HG03520 (cell line): ENCODE results near the gene PLCB3.

Source experiments
- ATAC-seq: cut with Tn5 transposase; IDR thresholded peaks from one replicate; pipeline ENCODE4 v1.9.1; 2021; ENCODE audit warnings: mild to moderate bottlenecking, moderate library complexity; ENCODE audit not compliant: unreplicated experiment

The PLCB3 gene

DNA sequence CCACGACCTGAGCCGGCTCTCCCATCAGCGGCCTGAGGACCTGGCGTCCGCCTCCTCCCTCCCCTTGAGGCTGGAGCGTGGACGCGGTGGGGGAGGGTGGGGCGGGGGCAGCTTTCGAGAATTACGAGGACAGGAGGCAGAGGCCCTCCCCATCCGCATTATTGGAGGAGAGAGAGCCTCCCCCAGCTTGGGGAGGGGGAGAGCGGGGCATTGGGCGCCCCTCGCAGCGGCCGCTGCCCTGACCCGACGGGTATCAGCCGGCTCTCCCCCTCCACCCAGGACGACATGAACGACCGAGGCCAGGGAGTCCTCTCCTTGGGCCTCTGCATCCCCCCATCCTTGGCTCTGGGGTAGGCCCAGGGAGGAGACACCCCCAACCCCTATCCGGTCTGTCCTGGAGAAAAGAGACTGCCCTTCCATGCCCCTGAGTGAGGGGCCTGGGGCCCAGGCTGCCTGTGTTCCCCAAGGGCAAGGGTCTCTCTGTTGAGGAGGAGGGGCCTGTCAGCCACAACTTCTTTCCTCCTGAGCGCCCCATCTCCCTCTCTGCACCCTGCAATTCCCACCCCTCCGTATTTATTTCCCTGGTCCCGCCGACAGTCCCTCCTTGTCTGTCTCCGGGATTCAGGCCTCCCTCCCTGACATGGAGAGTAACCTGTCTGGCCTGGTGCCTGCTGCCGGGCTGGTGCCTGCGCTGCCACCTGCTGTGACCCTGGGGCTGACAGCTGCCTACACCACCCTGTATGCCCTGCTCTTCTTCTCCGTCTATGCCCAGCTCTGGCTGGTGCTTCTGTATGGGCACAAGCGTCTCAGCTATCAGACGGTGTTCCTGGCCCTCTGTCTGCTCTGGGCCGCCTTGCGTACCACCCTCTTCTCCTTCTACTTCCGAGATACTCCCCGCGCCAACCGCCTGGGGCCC lies 34.8 kb downstream of the PLCB3 start:
- ATAC-seq: no peak

DNA sequence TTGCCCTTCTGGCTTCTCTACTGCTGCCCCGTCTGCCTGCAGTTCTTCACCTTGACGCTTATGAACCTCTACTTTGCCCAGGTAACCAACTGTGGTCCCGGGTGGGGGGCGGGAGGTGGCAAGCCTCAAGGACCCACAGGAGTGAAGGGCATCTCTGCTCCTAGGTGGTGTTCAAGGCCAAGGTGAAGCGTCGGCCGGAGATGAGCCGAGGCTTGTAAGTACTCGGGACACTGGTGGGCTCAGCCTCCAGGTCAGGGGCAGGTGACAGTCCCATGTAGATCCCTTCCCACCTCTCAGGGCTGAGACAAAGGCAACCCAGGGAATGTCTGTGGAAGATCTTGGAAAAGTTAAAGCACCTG lies 35.5 kb downstream of the PLCB3 start:
- no peak for ATAC-seq

- ATAC-seq: no peak
These were observed 36.5 kb downstream of the PLCB3 start for GRCh38 chr11:64287676-64288352.

- no peak for ATAC-seq
These were observed 37.0 kb downstream of the PLCB3 start for GRCh38 chr11:64288353-64288750.

- no peak for ATAC-seq
These were observed 37.8 kb downstream of the PLCB3 start for GRCh38 chr11:64289002-64289564.

- no peak for ATAC-seq
These were observed 39.3 kb downstream of the PLCB3 start for GRCh38 chr11:64290352-64291261.

- no peak for ATAC-seq
These were observed 40.0 kb downstream of the PLCB3 start, which contains the start of gene KCNK4 for GRCh38 chr11:64291262-64291751. KCNK4 (plus strand) TSS chr11:64291302; CDS start chr11:64293019, 1,717 bp downstream.

DNA sequence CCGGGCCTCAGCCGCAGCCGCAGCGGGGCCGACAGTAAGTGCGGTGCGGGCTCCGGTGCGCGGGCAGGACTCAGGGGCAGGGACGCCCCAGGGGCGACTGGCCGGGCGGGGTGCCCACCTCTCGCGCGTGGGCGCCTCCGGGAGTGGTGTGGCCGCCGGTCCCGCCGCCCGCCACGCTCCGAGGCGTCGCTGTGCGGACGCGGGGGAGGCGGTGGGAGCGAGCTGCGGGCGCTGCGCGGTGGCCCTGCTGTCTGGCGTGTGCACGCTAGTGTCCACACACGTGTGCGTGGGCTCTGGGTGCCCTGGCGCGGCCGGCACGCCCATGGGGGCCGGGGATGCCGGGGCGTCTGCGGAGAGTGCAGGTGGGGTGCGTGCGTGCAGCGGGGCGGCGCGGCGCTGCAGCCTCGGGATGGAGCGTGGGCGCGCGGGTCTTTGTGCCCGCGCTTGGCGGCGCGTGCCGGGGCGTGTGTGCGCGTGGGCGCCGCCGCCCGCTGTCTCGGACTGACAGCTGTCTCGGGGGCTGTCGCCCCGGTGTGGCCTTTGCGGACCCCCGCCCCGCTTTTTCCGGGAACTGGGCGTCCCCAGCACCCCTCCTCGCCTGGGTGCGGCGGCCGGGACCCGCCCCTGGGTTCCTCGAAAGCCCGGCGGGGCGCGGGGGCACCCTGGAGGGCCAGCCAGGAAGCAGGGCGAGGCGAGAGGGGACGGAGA lies 40.6 kb downstream of the PLCB3 start:
- no peak for ATAC-seq

DNA sequence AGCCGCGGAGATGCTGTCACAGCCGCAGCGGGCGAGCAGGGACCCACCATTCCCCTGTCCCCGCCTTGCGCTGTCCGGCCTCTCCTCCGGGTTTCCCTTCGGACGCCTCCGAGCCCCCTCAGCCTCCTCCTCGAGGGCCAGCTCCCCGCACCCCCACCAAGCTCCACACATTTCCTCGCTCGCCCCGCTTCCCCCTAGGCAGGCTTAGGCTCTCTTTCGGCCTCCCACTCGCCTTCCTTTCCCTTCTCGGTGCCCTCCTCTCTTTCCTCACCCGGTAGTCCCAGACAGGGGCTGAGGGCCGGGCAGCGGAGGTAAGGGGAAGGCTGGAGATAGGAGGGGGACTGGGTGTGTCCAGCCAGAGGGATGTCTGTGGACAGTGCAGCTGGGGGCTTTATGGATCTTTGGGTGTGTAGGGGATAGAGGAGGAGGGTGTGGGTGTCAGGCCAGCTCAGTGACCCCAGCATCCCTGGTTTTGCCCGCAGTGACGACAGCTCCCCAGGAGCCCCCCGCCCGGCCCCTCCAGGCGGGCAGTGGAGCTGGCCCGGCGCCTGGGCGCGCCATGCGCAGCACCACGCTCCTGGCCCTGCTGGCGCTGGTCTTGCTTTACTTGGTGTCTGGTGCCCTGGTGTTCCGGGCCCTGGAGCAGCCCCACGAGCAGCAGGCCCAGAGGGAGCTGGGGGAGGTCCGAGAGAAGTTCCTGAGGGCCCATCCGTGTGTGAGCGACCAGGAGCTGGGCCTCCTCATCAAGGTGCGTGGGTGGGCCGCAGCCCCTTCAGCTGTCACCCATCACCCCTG lies 41.3 kb downstream of the PLCB3 start:
- no peak for ATAC-seq

GRCh38 chr11:64294774-64295173 lies 43.4 kb downstream of the PLCB3 start:
- ATAC-seq: no peak

DNA sequence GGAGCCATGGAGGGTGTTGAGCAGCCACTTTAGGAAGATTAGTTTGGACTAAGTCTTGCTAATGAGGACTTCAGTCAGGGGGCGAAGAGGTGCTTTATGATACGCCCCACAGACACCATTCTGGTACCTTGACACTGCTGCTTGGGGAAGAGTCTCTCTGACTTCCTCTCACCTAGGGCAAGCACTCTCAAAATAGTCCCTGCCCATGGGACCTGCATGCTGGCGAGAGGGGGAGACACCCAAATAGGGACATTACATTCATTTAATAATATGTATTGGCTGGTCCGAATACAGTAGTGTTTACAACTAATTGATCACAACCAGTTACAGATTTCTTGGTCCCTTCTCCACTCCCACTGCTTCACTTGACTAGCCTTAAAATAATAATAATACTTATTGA lies 44.4 kb downstream of the PLCB3 start:
- no peak for ATAC-seq

DNA sequence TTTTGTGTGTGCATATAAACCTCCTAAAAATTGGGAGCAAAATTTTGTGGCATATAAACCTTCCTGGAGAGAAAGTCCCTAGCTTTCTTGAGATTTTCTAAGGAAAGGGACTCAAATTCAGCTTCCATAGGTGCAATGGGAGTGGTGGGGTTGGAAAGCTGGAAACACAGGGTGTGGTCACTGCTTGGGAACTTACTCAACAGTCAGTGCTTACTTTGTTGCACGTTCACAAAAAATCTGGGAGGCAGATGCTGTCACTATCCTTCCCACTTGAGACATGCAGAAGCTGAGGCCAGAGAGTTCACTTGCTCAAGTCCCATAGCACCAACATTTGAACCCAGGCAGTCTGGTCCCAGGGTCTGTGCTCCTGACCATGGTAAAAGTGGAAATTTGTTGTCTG lies 44.9 kb downstream of the PLCB3 start:
- ATAC-seq: no peak

DNA sequence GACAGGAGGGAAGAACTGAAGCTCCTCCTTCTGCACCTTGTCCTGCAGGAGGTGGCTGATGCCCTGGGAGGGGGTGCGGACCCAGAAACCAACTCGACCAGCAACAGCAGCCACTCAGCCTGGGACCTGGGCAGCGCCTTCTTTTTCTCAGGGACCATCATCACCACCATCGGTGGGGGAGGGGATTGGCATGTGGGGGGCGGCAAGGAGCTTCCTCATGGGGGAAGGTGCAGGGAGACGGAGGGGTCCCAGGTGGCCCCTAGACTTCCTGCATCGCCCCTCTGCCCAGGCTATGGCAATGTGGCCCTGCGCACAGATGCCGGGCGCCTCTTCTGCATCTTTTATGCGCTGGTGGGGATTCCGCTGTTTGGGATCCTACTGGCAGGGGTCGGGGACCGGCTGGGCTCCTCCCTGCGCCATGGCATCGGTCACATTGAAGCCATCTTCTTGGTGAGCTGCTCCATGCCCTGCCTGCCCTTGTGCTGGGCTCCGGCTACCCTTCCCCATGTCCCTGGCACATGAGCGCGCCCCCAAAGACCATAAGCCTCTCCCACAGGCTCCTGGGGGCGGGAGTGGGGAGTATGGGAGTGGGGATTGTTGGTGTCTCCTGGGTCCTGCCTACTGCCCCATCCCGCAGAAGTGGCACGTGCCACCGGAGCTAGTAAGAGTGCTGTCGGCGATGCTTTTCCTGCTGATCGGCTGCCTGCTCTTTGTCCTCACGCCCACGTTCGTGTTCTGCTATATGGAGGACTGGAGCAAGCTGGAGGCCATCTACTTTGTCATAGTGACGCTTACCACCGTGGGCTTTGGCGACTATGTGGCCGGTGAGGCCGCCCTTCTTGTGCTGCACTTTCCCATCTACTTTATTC lies 45.7 kb downstream of the PLCB3 start:
- ATAC-seq: no peak

GRCh38 chr11:64297699-64298358 lies 46.5 kb downstream of the PLCB3 start:
- no peak for ATAC-seq

DNA sequence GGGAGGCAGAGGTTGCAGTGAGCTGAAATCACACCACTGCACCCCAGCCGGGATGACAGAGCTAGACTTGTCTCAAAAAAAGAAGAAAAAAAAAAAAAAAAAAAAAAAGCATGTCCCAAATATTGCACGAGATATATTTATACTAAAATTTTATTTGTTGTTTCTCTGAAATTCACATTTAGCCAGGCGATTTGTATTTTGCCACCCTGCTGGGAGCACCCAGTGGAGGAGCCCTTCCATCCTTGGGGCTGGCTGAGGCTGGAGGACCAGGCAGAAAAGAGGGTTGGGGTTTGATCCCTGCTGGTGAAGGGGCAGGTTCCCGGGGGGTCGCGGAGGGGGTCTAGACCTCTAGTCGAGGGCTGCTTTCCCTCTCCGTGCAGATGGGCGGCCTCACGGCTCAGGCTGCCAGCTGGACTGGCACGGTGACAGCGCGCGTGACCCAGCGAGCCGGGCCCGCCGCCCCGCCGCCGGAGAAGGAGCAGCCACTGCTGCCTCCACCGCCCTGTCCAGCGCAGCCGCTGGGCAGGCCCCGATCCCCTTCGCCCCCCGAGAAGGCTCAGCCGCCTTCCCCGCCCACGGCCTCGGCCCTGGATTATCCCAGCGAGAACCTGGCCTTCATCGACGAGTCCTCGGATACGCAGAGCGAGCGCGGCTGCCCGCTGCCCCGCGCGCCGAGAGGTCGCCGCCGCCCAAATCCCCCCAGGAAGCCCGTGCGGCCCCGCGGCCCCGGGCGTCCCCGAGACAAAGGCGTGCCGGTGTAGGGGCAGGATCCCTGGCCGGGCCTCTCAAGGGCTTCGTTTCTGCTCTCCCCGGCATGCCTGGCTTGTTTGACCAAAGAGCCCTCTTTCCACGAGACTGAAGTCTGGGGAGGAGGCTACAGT lies 47.9 kb downstream of the PLCB3 start:
- no peak for ATAC-seq

- no peak for ATAC-seq
These were observed 48.7 kb downstream of the PLCB3 start, which contains the start of gene CATSPERZ for GRCh38 chr11:64299847-64300648. CATSPERZ (plus strand) TSS chr11:64300358; CDS start chr11:64300411, 53 bp downstream.
